Effector CD8-positive, alpha-beta T cell (primary cell): ENCODE data around the gene RAI14.
"Not testable (repeated sequence)": the region's sequence is repeated elsewhere in the genome, so short reads cannot be mapped to it uniquely, and the experiment has no call there.

Experiments used
- DNase-seq: peaks from one replicate; lab custom pipeline; 2025; lab: John Stamatoyannopoulos, UW

Gene RAI14

DNA sequence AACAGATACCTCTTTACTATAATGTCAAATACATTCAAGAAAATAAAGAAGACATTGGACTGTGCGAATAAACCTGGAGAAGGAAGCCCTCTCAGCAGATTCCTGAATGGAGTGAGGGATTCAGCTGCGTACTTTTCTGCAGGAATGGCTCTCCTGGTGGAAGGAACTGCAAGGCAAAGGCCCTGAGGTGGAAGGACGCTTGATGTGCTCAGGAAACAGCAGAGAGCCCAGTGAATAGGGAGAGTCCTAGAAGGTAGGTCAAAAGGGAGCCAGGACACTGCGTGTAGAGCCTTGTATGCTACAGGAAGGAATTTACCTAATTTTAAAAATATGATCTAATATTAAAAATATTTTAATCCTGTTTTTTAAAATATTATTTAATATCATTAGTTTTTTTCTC is 114.4 kb downstream of the RAI14 start:
- DNase-seq = no peak

- no peak for DNase-seq
Measured at GRCh38 chr5:34771076-34771475, 114.9 kb downstream of the RAI14 start.

DNA sequence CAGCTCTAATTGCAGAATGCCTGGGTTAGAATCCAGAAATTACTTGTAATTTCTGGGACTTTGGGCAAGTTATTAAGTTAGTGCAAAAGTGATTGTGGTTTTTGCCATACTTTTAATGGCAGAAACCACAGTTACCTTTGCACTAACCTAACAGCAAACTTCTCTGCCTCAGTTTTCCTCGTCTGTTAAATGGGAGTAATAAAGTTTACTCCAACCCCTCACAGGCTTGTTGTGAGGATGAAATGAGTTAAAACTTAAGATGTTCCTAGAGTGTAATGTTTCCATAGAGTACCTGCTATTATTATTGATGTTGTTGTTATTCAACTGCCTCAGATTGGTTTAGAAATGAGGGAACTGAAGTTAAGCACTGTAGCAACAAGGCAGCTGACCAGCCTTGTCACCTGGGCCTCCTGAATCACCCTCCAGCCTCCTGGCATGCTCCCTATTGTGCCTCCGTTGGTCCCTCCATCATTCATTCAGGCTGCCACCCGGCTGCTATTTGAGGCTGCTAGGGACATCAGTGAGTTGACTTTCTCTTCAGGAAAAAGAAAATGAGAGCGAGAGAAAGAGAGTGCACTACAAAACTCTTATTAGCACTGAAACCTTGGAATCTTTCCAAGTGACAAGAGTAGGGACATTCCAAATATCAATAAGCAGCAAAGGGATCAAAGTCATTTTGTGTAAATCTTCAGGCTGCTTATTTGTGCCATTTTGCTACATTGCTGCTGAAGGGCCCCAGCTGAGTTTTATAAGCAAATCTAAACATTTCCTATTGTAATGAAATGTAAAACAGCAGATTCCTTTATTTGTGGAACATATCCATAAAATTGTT is 116.4 kb downstream of the RAI14 start:
- no peak for DNase-seq

GRCh38 chr5:34774139-34774538 is 118.0 kb downstream of the RAI14 start:
- DNase-seq = no peak

DNA sequence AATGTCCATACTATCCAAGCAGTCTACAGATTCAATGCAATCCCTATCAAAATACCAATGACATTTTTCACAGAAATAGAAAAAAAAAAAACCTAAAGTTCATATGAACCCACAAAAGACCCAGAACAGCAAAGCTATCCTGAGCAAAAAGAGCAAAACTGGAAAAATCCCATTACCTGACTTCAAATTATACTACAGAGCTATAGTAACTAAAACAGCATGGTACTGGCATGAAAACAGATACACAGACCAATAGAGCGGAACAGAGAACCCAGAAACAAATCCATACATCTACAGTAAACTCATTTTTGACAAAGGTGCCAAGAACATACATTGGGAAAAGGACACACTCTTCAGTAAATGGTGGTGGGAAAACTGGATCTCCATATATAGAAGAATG is 118.5 kb downstream of the RAI14 start:
- not testable (repeated sequence) for DNase-seq

DNA sequence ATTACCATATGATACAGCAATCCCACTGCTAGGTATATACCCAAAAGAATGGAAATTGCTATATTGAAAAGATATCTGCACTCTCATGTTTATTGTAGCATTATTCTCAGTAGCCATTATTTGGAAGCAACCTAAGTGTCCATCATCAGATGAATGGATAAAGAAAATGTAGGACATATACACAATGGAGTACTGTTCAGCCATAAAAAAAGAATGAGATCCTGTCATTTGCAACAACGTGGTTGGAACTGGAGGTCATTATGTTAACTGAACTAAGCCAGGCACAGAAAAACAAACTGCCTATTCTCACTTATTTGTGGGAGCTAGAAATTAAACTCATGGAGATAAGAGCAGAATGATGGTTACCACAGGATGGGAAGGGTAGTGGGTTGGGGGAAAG is 119.8 kb downstream of the RAI14 start:
- no peak for DNase-seq

DNA sequence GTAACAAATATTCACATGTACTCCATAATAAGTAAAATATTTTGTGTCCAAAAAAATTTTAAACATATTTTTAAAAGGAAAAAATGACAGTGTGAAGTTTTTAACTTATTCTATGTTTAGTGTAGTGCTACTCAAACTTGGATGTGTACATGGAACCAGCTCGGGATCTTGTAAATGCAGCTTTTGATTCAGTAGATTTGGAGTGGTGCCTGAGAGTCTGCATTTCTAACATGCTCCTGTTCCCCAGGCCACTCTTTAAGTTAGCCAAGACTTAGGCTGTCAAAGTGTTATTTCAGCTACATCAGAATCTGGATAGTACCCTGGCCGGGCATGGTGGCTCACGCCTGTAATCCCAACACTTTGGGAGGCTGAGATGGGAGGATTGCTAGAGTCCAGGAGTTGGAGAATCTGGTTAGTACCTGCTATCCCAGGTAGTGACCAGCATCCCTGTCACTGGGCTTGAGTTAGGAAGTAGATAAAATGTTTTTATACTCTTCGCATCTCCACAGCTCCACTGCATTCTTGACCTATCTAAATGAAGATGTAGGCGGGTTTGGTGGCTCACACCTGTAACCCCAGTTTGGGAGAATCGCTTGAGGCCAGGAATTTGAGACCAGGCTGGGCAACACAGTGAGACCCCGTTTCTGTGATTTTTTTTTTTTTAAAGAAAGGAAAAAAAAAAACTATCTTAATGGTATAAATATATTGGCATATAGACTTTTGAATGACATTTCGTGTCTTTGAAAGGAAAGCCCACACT is 122.1 kb downstream of the RAI14 start:
- no peak for DNase-seq

DNA sequence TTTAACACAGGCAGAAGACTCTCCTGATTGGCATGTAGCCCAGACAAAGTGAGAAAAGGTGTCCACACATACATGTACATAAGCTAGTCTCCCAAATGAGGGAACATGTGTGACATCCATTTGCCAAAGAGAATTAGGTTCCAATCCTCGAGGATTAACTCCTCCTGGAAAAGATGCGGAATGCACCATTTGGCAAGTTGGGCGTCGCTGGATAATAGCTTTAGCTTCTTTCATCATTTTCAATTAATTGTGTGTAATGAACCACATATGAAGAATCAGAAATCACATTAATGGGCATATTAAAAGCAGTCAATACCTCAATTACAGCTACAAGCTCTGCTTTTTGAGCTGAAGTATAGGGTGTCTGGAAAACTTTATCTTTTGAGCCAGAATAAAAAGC is 127.8 kb downstream of the RAI14 start:
- DNase-seq = not testable (repeated sequence)

GRCh38 chr5:34787035-34787434 is 130.9 kb downstream of the RAI14 start:
- DNase-seq = no peak

DNA sequence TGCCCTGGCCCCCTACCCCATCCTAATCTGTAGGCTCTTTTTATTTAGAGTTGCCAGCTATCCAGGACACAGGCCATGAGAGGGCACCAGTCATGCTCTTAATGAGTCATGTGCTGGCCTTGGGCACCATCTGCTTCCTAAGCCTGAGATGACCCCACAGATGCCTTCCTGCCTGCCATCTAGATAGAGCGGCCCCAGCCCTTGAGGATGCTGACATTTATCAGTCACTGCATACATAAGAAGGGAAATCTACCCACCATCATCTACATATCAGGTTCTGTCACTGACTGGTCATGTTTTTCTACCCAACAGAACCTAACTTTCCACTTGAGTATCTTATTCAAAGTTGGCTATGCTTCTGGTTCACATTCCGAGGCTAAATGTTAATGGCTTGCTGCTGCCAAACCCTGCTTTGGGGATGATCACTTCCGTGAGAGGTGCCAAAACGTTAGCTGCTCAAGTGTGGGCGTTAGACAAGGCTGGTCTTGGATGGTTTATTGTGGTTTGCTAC is 132.9 kb downstream of the RAI14 start:
- no peak for DNase-seq

GRCh38 chr5:34789639-34790038 is 133.5 kb downstream of the RAI14 start:
- DNase-seq = no peak

GRCh38 chr5:34790069-34790468 is 133.9 kb downstream of the RAI14 start:
- DNase-seq = no peak

GRCh38 chr5:34791761-34792244 is 135.7 kb downstream of the RAI14 start:
- DNase-seq = no peak

GRCh38 chr5:34802834-34803563 is 146.9 kb downstream of the RAI14 start:
- DNase-seq = no peak

GRCh38 chr5:34803974-34804732 is 148.0 kb downstream of the RAI14 start:
- DNase-seq = no peak

DNA sequence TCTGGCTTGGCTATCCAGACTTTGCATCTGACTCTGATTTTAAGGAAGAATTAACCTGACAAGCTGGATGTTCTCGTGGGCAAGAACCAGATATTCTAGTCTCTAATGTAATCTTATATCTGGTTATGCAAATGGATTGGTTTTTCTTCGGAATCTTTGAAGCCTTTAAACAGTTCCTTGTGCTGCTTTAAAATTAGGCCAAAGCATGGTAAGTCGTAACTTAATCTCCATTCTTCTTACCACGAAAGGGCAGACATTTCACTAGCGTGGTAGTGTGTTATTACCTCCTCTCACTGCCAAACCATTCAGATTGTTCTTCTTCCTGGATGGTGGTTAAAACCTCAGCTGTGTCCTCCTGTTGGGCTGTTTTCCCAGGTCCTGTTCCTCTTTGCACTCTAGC is 148.8 kb downstream of the RAI14 start:
- no peak for DNase-seq

DNA sequence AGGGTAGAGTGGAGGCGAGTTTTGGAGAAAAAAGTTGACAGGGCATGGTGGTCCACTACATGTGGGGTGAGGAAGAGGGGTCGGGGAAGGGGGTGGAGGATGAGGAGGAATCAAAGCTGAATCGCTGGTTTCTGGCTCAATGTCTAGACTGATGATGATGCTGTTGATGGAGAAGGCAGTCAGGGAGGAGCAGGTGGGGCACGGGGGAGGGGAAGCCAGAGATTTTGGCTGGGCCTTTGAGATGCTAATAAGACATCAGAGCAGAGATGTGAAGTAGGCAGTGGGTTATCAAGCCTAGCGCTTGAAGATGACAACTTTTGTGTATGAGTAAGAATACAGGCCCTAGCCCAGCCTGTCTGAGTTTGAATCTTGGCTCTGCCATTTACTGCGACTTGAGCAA is 150.4 kb downstream of the RAI14 start:
- DNase-seq = no peak

DNA sequence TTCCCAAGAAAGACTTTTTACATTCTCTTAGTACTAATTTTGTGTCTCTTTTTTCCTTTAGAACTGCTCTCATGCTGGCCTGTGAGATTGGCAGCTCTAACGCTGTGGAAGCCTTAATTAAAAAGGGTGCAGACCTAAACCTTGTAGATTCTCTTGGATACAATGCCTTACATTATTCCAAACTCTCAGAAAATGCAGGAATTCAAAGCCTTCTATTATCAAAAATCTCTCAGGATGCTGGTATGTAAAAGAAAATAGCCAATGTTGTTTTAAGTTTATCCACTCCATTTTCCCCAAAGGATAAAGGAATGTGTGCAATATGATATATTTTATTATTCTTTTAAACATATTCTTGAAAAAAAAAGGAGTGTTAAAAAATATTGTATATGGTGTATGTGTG is 155.6 kb downstream of the RAI14 start:
- DNase-seq = no peak

DNA sequence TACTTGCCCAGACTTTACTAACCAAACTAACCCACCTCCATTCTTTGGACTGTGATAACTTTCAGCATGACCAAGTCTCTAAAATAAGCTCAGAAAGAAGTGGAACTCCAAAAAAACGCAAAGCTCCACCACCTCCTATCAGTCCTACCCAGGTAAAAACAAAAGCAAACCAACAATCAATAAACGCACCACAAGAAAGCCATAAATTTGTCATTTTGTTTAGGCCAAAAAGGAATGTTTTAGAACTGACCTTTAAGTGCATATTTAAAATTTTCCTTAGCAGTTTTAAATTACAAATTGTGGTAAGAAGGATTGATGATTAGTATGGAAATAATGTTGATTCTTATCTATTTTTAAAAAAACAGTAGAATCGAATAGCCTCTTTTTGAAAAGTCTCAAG is 157.4 kb downstream of the RAI14 start:
- no peak for DNase-seq

GRCh38 chr5:34817558-34818351 is 161.6 kb downstream of the RAI14 start:
- no peak for DNase-seq

DNA sequence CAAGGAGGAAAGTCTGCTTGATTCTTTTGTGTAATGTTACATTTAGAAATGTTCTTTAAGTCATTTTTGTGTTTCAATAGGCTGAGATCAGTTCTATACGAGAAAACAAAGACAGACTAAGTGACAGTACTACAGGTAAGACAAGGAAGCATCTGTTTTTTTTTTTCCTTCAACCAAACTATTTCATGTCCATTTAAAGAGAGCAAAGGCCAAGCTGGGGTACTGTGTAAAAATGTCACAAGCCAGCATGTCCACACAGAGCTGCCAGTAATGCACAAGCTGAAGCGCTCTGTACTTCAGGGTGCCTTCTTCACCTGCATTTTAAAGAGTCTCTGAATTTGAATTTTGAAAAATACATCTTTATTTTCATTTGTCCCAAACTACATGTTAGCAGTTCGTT is 162.6 kb downstream of the RAI14 start:
- DNase-seq = no peak
